Measurements from ENCODE around the gene TNIK.

- no peak for TF ChIP-seq CTCF (conservative IDR thresholded peaks at IDR 0.05; ENCODE audit: low read depth in 2 of 2)
- TF ChIP-seq EZH2phosphoT487 (IDR thresholded peaks at IDR 0.05; ENCODE audit: unreplicated experiment), result no peak
- no peak for TF ChIP-seq EZH2 (IDR thresholded peaks at IDR 0.05; ENCODE audit: low read depth, unreplicated experiment)
- no peak for TF ChIP-seq JUNB (IDR thresholded peaks at IDR 0.05; ENCODE audit: unreplicated experiment)
- TF ChIP-seq POLR2AphosphoS5 (IDR thresholded peaks at IDR 0.05; ENCODE audit: low read depth), result no peak
- no peak for TF ChIP-seq REST (IDR thresholded peaks at IDR 0.05; ENCODE audit: unreplicated experiment)
- no peak for TF ChIP-seq NANOG (IDR thresholded peaks at IDR 0.05; ENCODE audit: borderline replicate concordance)
- no peak for TF ChIP-seq ETS1 (IDR thresholded peaks at IDR 0.05)
Measured at GRCh38 chr3:171488479-171488878, 28.3 kb upstream of the TNIK start.
